H9 (cell line): ENCODE results near the gene KLHL3. TPM values are rescaled to one million over a fixed set of nuclear protein-coding genes. Genes with fewer than 3 reads are reported as not detected.

ENCODE experiments used
- DNase-seq: peaks from one replicate; pipeline ENCODE4 v3.0.0-alpha.2; 2017
- H2AFZ ChIP-seq: one replicate; pipeline ENCODE4 v1.6.1; 2013; ENCODE audit warnings: mild to moderate bottlenecking, low read length, control low read depth, moderate library complexity
- H2AK5ac ChIP-seq: 2 replicates; pipeline ENCODE4 v1.6.1; 2013; ENCODE audit warnings: low read length, control low read depth, mixed read lengths; ENCODE audit not compliant: insufficient read length
- H2BK120ac ChIP-seq: one replicate; pipeline ENCODE4 v1.6.1; 2013; ENCODE audit warnings: low read depth, mild to moderate bottlenecking, low read length, control low read depth, inconsistent platforms; ENCODE audit not compliant: poor library complexity, severe bottlenecking
- H2BK12ac ChIP-seq: 2 replicates; pipeline ENCODE4 v1.6.1; 2013; ENCODE audit warnings: low read length, control low read depth, mixed read lengths, low read depth; ENCODE audit not compliant: insufficient read length
- H2BK15ac ChIP-seq: 2 replicates; pipeline ENCODE4 v1.6.1; 2013; ENCODE audit warnings: low read depth, low read length, control low read depth
- H2BK20ac ChIP-seq: one replicate; pipeline ENCODE4 v1.6.1; 2013; ENCODE audit warnings: low read depth, mild to moderate bottlenecking, low read length, control low read depth, inconsistent platforms; ENCODE audit not compliant: poor library complexity, severe bottlenecking
- H2BK5ac ChIP-seq: 2 replicates; pipeline ENCODE4 v1.6.1; 2013; ENCODE audit warnings: low read length, control low read depth, mixed read lengths; ENCODE audit not compliant: insufficient read length
- H3K14ac ChIP-seq: 2 replicates; pipeline ENCODE4 v1.6.1; 2013; ENCODE audit warnings: low read length, control low read depth; ENCODE audit not compliant: insufficient read depth
- H3K18ac ChIP-seq: 2 replicates; pipeline ENCODE4 v1.6.1; 2013; ENCODE audit warnings: low read depth, mild to moderate bottlenecking, mixed read lengths, low read length, control low read depth; ENCODE audit not compliant: insufficient read length
- H3K23ac ChIP-seq: 2 replicates; pipeline ENCODE4 v1.6.1; 2013; ENCODE audit warnings: low read length, control low read depth, mixed read lengths, low read depth; ENCODE audit not compliant: insufficient read length
- H3K23me2 ChIP-seq: 2 replicates; pipeline ENCODE4 v1.6.1; 2013; ENCODE audit warnings: low read depth, mild to moderate bottlenecking, mixed read lengths, low read length, control low read depth; ENCODE audit not compliant: insufficient read length, poor library complexity, severe bottlenecking
- H3K27ac ChIP-seq: 2 replicates; pipeline ENCODE4 v1.5.1; 2013; ENCODE audit warnings: low read length, control low read depth, mixed read lengths, low read depth; ENCODE audit not compliant: insufficient read length
- H3K27me3 ChIP-seq: 2 replicates; pipeline ENCODE4 v1.6.1; 2013; ENCODE audit warnings: low read length, control low read depth, inconsistent platforms; ENCODE audit not compliant: insufficient read depth
- H3K4ac ChIP-seq: 2 replicates; pipeline ENCODE4 v1.6.1; 2013; ENCODE audit warnings: low read depth, mild to moderate bottlenecking, control low read depth, inconsistent platforms, low read length, moderate library complexity
- H3K4me1 ChIP-seq: 2 replicates; pipeline ENCODE4 v1.6.1; 2013; ENCODE audit warnings: low read length, control low read depth, inconsistent platforms; ENCODE audit not compliant: insufficient read depth
- H3K4me2 ChIP-seq: 2 replicates; pipeline ENCODE4 v1.6.1; 2013; ENCODE audit warnings: low read length, control low read depth, mixed read lengths; ENCODE audit not compliant: insufficient read length, insufficient read depth
- H3K56ac ChIP-seq: 2 replicates; pipeline ENCODE4 v1.6.1; 2013; ENCODE audit warnings: low read depth, mild to moderate bottlenecking, mixed read lengths, low read length, control low read depth; ENCODE audit not compliant: insufficient read length
- H3K79me1 ChIP-seq: 2 replicates; pipeline ENCODE4 v1.6.1; 2013; ENCODE audit warnings: low read depth, mild to moderate bottlenecking, moderate library complexity, low read length, control low read depth, inconsistent platforms; ENCODE audit not compliant: insufficient read depth, poor library complexity, severe bottlenecking
- H3K79me2 ChIP-seq: 2 replicates; pipeline ENCODE4 v1.6.1; 2013; ENCODE audit warnings: low read length, control low read depth, inconsistent platforms; ENCODE audit not compliant: insufficient read depth
- H3K9ac ChIP-seq: 2 replicates; pipeline ENCODE4 v1.6.1; 2013; ENCODE audit warnings: low read length, control low read depth, mixed read lengths; ENCODE audit not compliant: insufficient read length; ENCODE audit errors: extremely low read depth
- H3K9me3 ChIP-seq: one replicate; pipeline ENCODE4 v1.6.1; 2013; ENCODE audit warnings: low read depth, low read length, inconsistent platforms; ENCODE audit not compliant: control insufficient read depth
- H3T11ph ChIP-seq: one replicate; pipeline ENCODE4 v1.6.1; 2013; ENCODE audit warnings: mild to moderate bottlenecking, low read length, control low read depth, inconsistent platforms
- H4K20me1 ChIP-seq: one replicate; pipeline ENCODE4 v1.6.1; 2013; ENCODE audit not compliant: control insufficient read depth, insufficient read length, insufficient read depth
- H4K5ac ChIP-seq: 2 replicates; pipeline ENCODE4 v1.6.1; 2013; ENCODE audit warnings: low read depth, mild to moderate bottlenecking, mixed read lengths, low read length, control low read depth; ENCODE audit not compliant: insufficient read length
- H4K8ac ChIP-seq: replicated peaks from 2 replicates; pipeline ENCODE4 v1.6.1; 2013; ENCODE audit warnings: low read length, control low read depth, mixed read lengths, low read depth; ENCODE audit not compliant: insufficient read length
- H4K91ac ChIP-seq: 2 replicates; pipeline ENCODE4 v1.6.1; 2013; ENCODE audit warnings: low read depth, mild to moderate bottlenecking, moderate library complexity, mixed read lengths, low read length, control low read depth; ENCODE audit not compliant: insufficient read length
- H3K27ac Mint-ChIP-seq, 3 experiments: 2 replicates in 2 of 3; 3 replicates in 1 of 3; pipeline ENCODE4 v1.8.0; 2020 to 2021; ENCODE audit warnings: mixed read lengths in 3 of 3, mild to moderate bottlenecking in 1 of 3, moderate library complexity in 1 of 3
- H3K27me3 Mint-ChIP-seq: 2 replicates; pipeline ENCODE4 v1.8.0; 2021; ENCODE audit warnings: low read depth, mild to moderate bottlenecking, moderate library complexity, mixed read lengths
- H3K36me3 Mint-ChIP-seq, 3 experiments: 2 replicates in 2 of 3; 3 replicates in 1 of 3; pipeline ENCODE4 v1.8.0; 2020 to 2021; ENCODE audit warnings: low read depth in 3 of 3, mixed read lengths in 3 of 3; ENCODE audit not compliant: insufficient read depth in 1 of 3
- H3K4me1 Mint-ChIP-seq, 2 experiments: 2 replicates each; pipeline ENCODE4 v1.8.0; 2020; ENCODE audit warnings: mixed read lengths in 2 of 2
- H3K4me3 Mint-ChIP-seq, 2 experiments: 2 replicates in 1 of 2; 3 replicates in 1 of 2; pipeline ENCODE4 v1.8.0; 2020 to 2021; ENCODE audit warnings: mild to moderate bottlenecking in 2 of 2, mixed read lengths in 2 of 2, moderate library complexity in 1 of 2
- H3K9me3 Mint-ChIP-seq, 2 experiments: 2 replicates in 1 of 2; 3 replicates in 1 of 2; pipeline ENCODE4 v1.8.0; 2020; ENCODE audit warnings: mild to moderate bottlenecking in 2 of 2, mixed read lengths in 2 of 2, moderate library complexity in 1 of 2
- WGBS: extraction: QIAGEN DNeasy Blood & Tissue Kit; methylation state at CpG from one replicate; pipeline ENCODE4 v1.1.7; 2013; ENCODE audit warnings: missing lambda C conversion rate, low lambda C conversion rate, mixed read lengths; ENCODE audit not compliant: insufficient read length; ENCODE audit errors: extremely low coverage; 5-methylcytosine and 5-hydroxymethylcytosine counted together
- total RNA-seq: library from RNA; stranded (reverse); gene quantifications from 2 replicates; pipeline ENCODE4 v1.2.1, GENCODE V29; 2021
- TF ChIP-seq, protein P1 (sequence below): fragments of 200-600 bp; sonication (generic); conservative IDR thresholded peaks from 3 replicates; pipeline ENCODE4 v1.8.0; 2021; ENCODE audit warnings: antibody characterized with exemption, mild to moderate bottlenecking

Gene KLHL3
- total RNA-seq, 1 experiment from 2014 or later, result 12.8 TPM

DNA sequence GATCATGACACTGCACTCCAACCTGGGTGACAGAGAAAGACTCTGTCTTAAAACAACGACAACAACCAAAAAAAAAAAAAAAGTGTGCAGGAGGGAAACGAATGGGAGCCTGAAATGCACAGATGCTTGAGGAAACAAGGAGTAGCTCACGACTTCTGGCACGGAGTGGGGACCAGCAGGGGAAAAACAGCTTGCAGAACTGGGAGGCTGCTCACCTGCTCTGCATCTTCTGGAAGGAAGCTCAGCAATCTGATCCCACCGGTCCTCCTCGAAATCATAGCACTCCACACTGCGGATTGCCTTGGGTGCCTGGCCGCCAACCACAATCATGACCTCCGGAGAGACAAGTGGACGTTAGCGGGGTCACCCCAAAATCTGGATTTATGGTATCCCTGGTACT is 96.2 kb downstream of the KLHL3 start:
- Histone ChIP-seq H3K14ac (no peak overlapping the region), H3K79me1 (no peaks in the 10 kb centered on the region), H3K56ac (no peak overlapping the region), H4K91ac (no peak overlapping the region), H3K9me3 (no peaks in the 10 kb centered on the region), H2AFZ (no peak overlapping the region), H3K4me2 (no peak overlapping the region), H3K27ac (no peak overlapping the region), H3K79me2 (no peaks in the 10 kb centered on the region), H3K27me3 (no peaks in the 10 kb centered on the region), H4K8ac (no peak overlapping the region), H2BK20ac (no peak overlapping the region), H2BK120ac (no peak overlapping the region), H4K5ac (no peak overlapping the region), H3K18ac (no peak overlapping the region), H3K9ac (no peak overlapping the region), H2BK5ac (no peak overlapping the region), H3K23ac (no peak overlapping the region), H3K4ac (no peak overlapping the region), H2BK15ac (no peak overlapping the region), H3K23me2 (no peaks in the 10 kb centered on the region), H3T11ph (no peak overlapping the region), H2AK5ac (no peak overlapping the region), H3K4me1 (no peaks in the 10 kb centered on the region), H2BK12ac (no peak overlapping the region), H4K20me1 (no peaks in the 10 kb centered on the region)
- H3K27ac Mint-ChIP-seq, result peak overlapping the region in 1 of 3 experiments; percentile 77; a peak in 1 of 7 replicates
- no peak overlapping the region for H3K4me3 Mint-ChIP-seq
- peaks cover 14 to 28% (median 15%) of the 10 kb centered on the region in 3 experiments for H3K36me3 Mint-ChIP-seq
- no peak for DNase-seq
- peaks cover 3 to 4% of the 10 kb centered on the region in 2 experiments; a peak in 2 of 4 replicates for H3K4me1 Mint-ChIP-seq
- TF ChIP-seq, protein P1, sequence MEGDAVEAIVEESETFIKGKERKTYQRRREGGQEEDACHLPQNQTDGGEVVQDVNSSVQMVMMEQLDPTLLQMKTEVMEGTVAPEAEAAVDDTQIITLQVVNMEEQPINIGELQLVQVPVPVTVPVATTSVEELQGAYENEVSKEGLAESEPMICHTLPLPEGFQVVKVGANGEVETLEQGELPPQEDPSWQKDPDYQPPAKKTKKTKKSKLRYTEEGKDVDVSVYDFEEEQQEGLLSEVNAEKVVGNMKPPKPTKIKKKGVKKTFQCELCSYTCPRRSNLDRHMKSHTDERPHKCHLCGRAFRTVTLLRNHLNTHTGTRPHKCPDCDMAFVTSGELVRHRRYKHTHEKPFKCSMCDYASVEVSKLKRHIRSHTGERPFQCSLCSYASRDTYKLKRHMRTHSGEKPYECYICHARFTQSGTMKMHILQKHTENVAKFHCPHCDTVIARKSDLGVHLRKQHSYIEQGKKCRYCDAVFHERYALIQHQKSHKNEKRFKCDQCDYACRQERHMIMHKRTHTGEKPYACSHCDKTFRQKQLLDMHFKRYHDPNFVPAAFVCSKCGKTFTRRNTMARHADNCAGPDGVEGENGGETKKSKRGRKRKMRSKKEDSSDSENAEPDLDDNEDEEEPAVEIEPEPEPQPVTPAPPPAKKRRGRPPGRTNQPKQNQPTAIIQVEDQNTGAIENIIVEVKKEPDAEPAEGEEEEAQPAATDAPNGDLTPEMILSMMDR, result no peak
- H3K27me3 Mint-ChIP-seq, result no peaks in the 10 kb centered on the region
- H3K9me3 Mint-ChIP-seq, result no peaks in the 10 kb centered on the region; a peak in 1 of 5 replicates
- WGBS, result no CpG with 5 or more reads among the region's 11 CpGs
